Stimulated activated CD4-positive, alpha-beta T cell treated with anti-CD3 and anti-CD28 coated beads, Interleukin-12 subunit alpha, Interleukin-12 subunit beta, amount 100 ng/mL, for 24 hours (primary cell): ENCODE data around the gene PSMB8.

Experiments used
- DNase-seq, 2 experiments: peaks; one replicate each; pipeline ENCODE4 v3.0.0-alpha.2; 2020; ENCODE audit warnings: low read depth in 2 of 2

PSMB8 gene

DNA sequence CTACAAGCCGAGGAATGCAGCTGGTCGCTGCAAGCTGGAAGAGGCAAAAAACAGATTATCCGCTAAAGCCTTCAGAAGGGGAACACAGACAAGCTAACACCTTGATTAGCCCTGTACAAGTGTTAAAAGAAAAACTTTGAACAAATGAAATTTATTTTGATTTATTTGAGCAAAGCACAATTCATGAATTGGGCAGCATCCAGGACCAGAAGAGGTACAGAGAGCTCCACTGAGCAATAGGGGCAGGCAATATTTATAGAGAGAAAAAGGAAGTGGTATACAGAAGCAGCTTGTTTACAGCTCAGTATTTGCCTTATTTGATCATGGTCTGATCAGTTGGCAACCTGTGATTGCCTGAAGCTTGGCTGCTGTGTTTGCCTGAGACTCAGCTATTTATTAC is 44.7 kb downstream of the PSMB8 start:
- no peak for DNase-seq

DNA sequence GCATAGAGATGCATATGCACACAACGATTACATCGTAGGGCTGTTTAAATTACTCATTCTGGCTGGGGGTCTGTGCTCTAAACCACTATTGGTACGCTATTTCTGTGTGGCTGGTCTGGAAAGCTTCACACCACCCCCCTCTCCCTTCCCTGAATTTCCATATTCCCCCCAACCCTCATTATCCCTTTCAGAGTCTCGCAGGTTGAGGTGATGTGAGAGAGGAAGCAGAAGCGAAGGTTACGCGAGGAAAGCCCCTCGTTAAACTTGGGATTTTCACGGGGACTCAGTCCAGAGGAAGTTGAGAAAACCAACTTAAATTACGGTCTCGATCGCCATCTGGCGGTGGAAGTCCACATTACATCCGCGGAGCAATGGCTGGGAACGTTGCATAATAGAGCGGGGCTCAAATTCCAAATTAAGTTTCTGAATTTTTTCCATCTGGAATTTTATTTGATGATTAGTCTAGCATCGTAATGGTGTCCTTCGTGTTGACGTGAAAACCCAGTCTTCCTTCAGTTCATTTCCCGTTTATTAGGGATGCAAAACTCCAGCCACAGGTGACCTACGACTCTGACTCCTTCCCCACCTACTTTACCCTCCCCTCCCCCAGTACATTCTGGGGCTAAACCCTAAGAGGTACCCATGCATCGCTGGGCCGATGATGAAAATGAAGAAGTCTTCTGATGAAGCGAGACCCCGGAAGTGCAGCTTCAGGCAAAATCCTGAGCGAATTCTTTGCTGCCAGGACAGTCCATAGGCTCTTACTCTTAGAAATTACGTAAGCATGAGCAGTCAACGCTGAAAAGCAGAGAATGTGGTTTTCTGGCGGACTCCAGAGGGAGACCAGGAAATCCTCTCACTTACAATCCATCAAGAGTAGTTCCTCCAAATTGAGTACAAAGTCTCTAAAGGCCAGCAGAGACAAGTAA is 46.7 kb downstream of the PSMB8 start:
- DNase-seq, result peak; percentile 54 to 83

DNA sequence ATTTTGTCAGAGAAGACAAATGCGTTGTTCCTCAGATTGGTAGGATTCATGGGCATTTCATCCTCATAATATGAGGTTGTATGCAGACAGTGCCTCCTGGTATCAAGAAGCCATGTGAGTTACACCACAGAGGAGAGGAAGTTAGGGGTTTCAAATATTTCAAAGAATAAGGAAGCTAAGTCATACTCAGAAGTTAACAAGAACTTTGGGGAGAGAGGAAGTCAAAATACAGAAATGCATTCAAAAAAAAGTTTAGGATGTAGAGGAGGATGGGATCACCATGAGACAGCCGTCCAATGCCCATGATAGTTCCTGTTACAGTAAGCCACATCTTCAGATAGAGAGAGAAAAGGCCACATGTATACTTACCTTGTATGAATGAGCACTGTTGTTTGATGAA is 49.3 kb downstream of the PSMB8 start:
- DNase-seq, result no peak

GRCh38 chr6:32792901-32793435 is 50.9 kb downstream of the PSMB8 start:
- no peak for DNase-seq
